HCT116 (cell line): ENCODE data around the gene PPHLN1.

Experiments
- CTCF ChIP-seq, 3 experiments: fragments of 200-600 bp in 1 of 3; sonication (generic) in 1 of 3; IDR thresholded peaks in 2 of 3; conservative IDR thresholded peaks in 1 of 3; 2 replicates each; pipeline ENCODE4 v1.5.1; 2012 to 2017; ENCODE audit warnings: low read depth in 2 of 3, low read length in 2 of 3, antibody characterized with exemption in 1 of 3, borderline replicate concordance in 1 of 3, control low read depth in 1 of 3, mild to moderate bottlenecking in 1 of 3, mixed read lengths in 1 of 3, mixed run types in 1 of 3, moderate library complexity in 1 of 3; ENCODE audit not compliant: insufficient read depth in 1 of 3
- EZH2 ChIP-seq: fragments of 200-600 bp; sonication (generic); IDR thresholded peaks from 2 replicates; pipeline ENCODE4 v1.6.1; 2017; ENCODE audit warnings: antibody characterized with exemption, mixed run types
- EZH2phosphoT487 ChIP-seq: fragments of 200-600 bp; IDR thresholded peaks from 2 replicates; pipeline ENCODE4 v1.6.1; 2018; ENCODE audit warnings: antibody characterized with exemption, borderline replicate concordance
- JUND ChIP-seq: IDR thresholded peaks from 2 replicates; pipeline ENCODE4 v1.6.1; 2012
- MAX ChIP-seq: IDR thresholded peaks from 2 replicates; pipeline ENCODE4 v1.6.1; 2012
- POLR2AphosphoS5 ChIP-seq: IDR thresholded peaks from 2 replicates; pipeline ENCODE4 v1.6.1; 2011; ENCODE audit warnings: mild to moderate bottlenecking, low read depth, low read length, moderate library complexity
- RAD21 ChIP-seq: IDR thresholded peaks from 2 replicates; pipeline ENCODE4 v1.6.1; 2012; ENCODE audit warnings: low read depth, mild to moderate bottlenecking

GRCh38 chr12:42338280-42338679 lies 12.3 kb downstream of the PPHLN1 start:
- TF ChIP-seq CTCF (IDR thresholded peaks at IDR 0.05 in 2 of 3, conservative IDR thresholded peaks at IDR 0.05 in 1 of 3; ENCODE audit: borderline replicate concordance in 1 of 3, insufficient read depth in 1 of 3, low read depth in 2 of 3, low read length in 2 of 3) (no peak), MAX (no peak), EZH2 (no peak), POLR2AphosphoS5 (no peak), EZH2phosphoT487 (no peak), RAD21 (no peak), JUND (no peak)
